HG02623 (cell line): ENCODE measurements around the gene NDUFS2.
"Not testable (repeated sequence)": the region's sequence is repeated elsewhere in the genome, so short reads cannot be mapped to it uniquely, and the experiment has no call there.

Experiments used
- ATAC-seq: cut with Tn5 transposase; IDR thresholded peaks from one replicate; pipeline ENCODE4 v1.9.1; 2021; ENCODE audit warnings: moderate library complexity; ENCODE audit not compliant: unreplicated experiment

Gene NDUFS2

DNA sequence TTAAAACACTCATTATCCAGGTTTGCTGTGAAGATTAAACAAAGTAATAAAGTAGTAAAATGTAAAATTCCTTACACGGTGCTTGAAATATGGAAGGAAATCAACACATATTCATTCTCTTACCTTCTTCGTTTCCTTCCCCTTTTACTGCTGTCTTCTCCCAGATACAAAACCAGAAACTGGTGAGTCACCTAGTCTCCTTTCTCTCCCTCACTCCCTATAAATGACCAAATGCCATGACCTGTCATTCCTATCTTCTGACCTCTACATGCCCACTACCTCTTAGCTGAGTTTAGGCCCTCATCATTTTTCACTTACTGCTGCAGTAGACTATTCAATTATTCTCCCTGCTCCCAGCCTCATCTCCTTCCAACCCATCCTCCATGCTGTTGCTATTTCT is 40.1 kb downstream of the NDUFS2 start:
- no peak for ATAC-seq

DNA sequence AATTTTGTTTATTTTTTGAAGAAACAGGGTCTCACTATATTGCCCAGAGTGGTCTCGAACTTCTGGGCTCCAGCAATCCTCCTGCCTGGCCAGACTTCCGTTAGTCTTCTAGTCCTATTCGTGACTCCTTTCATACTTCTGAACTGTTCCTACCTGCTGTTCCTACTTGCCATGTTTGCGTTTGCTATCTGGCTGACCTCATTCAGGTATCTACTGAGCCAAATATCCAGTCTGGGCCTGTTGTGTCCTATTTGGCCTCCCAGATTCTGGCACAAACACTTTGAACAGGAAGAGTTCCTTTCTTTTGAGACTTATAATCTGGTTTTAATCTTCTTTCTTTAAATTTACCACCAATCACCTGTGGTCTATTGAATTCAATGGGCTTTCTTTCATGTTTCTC is 42.7 kb downstream of the NDUFS2 start:
- no peak for ATAC-seq

DNA sequence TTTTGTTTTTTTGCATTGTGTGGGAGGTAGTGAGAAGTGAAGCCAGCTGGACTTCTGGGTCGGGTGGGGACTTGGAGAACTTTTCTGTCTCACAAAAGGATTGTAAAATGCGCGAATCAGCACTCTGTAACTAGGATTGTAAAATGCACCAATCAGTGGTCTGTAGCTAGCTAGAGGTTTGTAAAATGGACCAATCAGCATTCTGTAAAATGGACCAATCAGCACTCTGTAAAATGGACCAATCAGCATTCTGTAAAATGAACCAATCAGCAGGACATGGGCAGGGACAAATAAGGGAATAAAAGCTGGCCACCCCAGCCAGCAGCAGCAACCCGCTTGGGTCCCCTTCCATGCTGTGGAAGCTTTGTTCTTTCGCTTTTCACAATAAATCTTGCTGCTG is 47.9 kb downstream of the NDUFS2 start:
- ATAC-seq: not testable (repeated sequence)

DNA sequence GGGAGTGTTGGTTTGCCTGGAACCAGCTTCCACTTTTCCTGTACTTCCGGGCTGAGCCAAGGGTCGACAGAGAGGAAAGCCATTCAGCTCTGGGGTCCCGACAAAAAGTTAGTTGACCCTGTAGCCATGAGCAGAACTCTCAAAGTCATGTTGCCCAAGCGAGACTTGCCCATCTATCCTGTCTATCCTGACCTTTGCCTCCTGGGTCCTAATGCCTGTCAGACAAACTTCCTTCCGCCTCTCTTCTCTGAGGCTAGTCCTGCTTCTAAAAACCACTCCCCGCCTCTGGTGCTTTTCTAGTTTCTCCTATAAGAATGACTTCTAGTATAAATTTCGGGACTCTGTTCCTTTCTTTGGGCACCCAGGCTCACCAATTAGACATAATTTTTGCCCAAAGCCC is 48.7 kb downstream of the NDUFS2 start:
- no peak for ATAC-seq

DNA sequence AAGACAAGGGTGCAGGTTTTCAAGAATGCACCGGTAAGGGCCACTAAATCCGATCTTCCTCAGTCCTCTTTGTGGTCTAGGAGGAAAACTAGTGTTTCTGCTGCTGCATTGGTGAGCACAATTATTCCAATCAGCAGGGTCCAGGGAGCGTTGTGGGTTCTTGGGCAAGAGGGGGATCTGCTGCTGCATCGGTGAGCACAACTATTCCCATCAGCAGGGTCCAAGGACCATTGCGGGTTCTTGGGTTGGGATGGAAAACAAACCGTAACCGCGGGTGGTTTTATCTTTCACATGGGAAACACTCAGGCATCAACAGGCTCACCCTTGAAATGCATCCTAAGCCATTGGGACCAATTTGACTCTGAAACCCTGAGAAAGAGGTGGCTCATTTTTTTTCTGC is 49.4 kb downstream of the NDUFS2 start:
- no peak for ATAC-seq

DNA sequence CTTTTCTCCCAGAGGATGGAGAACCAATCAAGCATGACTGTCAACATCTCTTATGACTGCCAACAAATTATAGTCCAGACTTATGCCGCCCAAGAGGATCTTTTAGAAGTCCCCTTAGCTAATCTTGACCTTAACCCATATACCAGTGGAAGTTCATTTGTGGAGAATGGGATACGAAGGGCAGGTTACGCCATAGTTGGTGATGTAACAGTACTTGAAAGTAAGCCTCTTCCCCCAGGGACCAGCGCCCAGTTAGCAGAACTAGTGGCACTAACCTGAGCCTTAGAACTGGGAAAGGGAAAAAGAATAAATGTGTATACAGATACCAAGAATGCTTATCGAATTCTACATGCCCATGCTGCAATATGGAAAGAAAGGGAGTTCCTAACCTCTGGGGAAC is 53.1 kb downstream of the NDUFS2 start:
- not testable (repeated sequence) for ATAC-seq

DNA sequence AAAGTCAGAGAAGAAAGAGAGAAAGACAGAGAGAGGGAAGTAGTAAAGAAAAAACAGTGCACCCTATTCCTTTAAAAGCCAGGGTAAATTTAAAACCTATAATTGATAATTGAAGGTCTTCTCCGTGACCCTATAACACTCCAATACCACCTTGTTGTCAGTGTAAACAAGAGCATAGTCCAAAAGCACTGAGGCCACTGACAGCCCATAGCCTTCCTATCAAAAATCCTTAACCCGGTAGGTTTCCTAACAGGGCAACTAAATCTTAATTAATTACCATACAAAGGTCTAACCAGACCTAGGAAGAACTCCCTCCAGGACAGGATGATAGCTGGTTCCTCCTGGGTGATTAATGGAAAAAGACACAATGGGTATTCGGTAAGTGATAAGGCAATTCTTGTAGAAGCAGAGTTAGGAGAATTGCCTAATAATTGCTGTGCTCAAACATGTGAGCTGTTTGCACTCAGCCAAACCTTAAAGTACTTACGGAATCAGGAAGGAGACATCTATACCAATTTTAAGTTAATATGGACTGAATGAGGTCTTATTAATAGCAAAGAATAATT is 53.9 kb downstream of the NDUFS2 start:
- ATAC-seq: not testable (repeated sequence)

DNA sequence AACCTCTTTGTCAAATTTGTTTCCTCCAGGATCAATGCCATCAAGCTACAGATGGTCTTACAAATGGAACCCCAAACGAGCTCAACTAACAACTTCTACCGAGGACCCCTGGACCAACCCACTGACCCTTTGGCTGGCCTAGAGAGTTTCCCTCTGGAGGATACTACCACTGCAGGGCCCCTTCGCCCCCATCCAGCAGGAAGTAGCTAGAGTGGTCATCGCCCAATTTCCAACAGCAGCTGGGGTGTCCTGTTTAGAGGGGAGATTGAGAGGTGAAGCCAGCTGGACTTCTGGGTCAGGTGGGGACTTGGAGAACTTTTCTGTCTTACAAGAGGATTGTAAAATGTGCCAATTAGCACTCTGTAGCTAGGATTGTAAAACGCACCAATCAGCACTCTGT is 54.9 kb downstream of the NDUFS2 start:
- ATAC-seq: not testable (repeated sequence)

DNA sequence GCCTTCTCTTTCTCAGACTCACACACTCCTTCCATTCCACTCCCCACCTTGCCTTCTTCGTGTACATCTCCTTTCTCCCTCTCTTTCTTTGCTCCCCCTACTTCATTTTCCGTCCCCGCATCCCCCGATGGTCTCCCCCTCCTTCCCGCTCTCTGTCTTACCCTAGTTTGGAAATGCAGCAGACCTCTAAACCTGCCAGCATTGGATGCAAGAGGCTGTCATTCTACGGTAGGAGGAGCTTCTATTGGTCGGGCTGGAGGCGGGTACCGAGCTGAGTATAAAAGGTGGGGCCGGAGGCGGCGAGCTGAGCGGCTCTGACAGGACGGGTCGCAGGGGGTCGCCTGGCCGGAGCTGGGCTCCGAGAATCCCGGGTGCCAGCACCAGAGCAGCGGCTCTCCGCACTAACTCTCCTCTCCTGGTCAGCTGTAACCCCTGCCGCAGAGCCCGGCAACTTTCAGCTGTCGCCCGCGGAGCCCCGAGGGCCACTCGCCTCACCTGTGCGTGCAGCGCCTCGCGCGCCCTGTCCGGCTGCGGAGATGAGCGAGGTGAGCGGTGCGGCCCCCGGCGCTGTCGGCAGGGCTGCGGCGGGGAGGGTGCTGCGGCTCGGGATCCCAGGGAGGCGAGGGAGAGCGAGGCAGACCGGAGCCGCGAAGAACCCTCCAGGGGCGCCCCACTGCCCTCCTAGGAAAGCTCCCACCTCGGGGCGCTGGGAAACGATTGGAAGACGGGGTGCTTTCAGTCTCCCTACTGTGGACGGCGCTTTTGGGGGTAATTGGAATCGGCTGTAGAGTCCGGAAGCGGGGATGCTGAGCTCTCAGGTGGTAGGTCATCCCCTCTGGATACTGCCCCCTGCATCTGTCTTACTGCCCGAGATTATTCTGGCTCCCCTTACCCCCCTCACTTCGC is 56.5 kb downstream of the NDUFS2 start, which contains the start of gene PCP4L1:
Gene PCP4L1 (plus strand): TSS at position 307 of the 906 bp plus-strand sequence. CDS start 230 bp downstream, at position 537.
- no peak for ATAC-seq

DNA sequence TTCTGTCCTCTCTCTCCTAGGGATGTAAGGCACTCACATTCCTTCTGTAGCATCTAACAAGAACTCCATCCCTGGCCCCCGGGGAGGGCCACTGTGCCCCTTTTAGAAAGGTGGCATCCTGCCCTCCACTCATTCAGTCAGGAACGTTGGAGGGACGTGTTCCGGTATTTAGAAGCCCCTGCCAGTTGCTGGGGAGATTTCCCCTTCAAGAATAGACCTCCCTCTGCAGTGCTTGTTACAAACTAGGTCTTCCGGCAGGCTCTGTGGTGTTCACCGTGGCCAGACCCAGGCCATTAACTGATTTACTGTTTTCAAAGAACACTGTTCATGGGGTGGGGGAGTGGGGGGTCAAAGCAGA is 57.2 kb downstream of the NDUFS2 start:
- ATAC-seq: no peak

DNA sequence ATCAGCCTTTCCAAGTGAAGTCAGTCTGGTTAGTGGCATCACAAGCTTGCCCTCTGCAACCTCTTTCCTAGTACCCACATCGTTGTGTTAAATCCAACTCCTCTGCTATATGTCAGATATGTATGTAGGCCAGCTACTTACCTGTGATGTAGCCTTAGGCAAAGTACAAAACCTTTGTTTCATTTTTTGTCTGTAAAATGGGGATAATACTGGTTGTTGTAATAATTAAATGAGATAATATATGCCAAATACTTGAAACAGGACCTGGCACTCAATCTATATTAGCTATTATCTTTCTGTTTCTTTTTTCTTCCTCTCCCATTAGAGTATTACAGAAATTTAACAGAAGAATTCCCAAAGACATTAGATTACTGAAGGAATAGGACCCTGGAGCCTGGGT is 57.6 kb downstream of the NDUFS2 start:
- no peak for ATAC-seq

DNA sequence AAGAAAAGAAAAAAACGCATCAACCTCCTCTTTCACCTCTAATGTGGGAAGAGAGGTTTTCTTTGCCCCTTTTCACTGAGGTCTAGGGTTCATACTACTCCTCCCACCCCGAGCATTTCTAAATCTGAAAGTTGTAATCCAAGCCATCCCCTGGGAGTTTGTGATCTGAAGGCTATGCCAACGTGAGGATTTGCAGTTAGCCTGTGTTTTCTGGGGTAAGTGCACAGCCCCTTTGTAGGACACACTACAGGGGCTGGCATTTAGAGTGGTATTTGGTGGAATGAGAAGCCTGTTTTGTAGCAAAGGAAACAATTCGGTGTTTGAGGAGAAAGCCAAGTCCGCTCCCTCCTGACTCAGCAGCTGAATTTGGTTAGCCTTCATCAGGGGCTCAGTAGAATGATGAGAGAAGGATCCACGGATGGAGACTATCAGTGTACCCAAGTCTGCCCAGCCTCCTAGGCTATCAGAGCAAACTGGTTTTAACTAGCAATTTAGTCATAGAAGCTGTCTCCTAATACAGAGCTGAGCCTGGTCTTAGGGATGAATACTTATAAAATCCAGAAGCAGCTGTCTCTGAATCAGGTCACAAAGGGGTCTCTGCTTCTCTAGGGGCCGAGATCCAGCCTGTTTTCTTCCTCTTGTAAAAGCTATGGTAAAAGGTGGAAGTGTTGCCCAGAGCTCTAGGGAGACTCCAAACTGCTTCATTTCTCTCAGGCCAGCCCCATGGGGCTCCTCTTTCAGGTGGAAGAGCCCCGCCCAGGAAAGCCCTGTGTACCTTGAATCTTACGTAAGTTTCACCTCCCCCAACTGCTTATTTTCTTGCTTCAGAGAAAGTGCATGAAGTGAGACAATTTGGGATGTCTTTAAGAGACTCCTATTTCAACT is 58.5 kb downstream of the NDUFS2 start:
- ATAC-seq: no peak

DNA sequence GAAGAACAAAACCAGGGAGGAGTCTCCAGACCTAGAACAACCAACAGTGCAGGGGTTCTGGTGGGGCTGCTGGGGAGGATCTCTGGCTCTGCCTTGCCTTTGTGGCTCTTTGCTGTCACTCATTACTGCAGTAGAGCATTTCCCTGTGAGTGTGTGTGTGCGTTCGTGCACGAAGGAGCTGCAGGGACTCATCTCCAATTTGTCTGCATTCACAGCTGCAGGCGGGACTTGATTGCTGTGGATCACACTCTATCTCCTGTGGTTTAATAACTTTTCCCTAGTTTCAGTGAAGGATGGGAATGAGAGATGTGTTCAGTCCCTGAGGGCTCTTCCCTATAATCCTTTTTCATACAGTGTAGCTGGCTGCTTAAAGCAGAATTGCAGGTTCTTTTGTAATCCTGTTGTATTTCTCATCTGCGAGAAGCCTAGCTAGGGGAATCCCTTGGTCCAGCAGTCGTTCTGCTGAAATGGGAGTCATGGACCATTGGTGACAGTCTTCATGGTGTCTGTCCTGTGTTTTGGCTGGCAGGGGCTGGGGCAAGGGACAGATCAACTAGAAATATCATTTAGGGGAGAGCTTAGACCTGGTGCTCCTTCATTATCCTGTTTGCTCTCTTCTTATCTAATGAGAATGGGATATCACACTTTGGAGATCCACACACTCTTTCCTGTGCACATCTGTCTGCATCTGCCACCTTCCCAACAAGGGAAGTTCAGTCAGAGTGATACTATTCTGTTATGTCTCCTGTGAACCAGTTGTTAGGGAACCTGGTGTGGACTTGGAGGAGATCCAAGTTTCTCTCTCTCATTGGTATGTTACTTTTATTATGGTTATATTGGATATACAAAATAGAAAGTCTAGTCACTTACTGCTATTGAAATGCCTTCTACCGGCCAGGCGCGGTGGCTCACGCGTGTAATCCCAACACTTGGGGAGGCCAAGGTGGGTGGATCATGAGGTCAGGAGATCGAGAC is 59.4 kb downstream of the NDUFS2 start:
- no peak for ATAC-seq
